ENCODE results near the gene RALGDS. TPM values are rescaled to one million over a fixed set of nuclear protein-coding genes. Genes with fewer than 3 reads are reported as not detected.

RALGDS gene
- total RNA-seq, 1 experiment from 2014 or later, result 25.8 TPM

- Histone ChIP-seq H3K4me1 (ENCODE audit: control insufficient read depth, insufficient read depth, low read length) (no peaks in the 10 kb centered on the region), H3K4me3 (ENCODE audit: low read depth in 2 of 2, low read length in 2 of 2) (no peak overlapping the region), H3K9me3 (ENCODE audit: control insufficient read depth, insufficient read depth, low read depth, low read length) (no peaks in the 10 kb centered on the region), H3K27me3 (ENCODE audit: control insufficient read depth, insufficient read depth, low read length) (no peaks in the 10 kb centered on the region), H3K36me3 (ENCODE audit: control insufficient read depth, insufficient read depth, low read length) (no peaks in the 10 kb centered on the region), H3K27ac (ENCODE audit: low read length) (no peak overlapping the region)
- BruUV-seq (replicated peaks), result no TSS peak
- ChIA-PET POLR2A (no interaction called here), CTCF (no interaction called here)
- DNase-seq (ENCODE audit: low read depth, low spot score) (no peak), ATAC-seq (no peak)
- intact Hi-C loops (cut with micrococcal nuclease; ENCODE audit: unreplicated experiment) (no loop called here), in situ Hi-C loops (cut with HindIII; ENCODE audit: low pct_unique_long_range_greater_than_20kb, low sequenced_read_pairs) (no loop called here)
- no peak for TF ChIP-seq SIN3A (IDR thresholded peaks at IDR 0.05; ENCODE audit: borderline replicate concordance, insufficient read depth, low read depth, low read length)
- no peak for TF ChIP-seq REST (IDR thresholded peaks at IDR 0.05; ENCODE audit: insufficient read depth in 1 of 2, low read depth in 2 of 2, low read length in 1 of 2)
- TF ChIP-seq TCF7L2 (IDR thresholded peaks at IDR 0.05; ENCODE audit: low read depth, low read length), result no peak
- no peak for TF ChIP-seq POLR2AphosphoS5 (IDR thresholded peaks at IDR 0.05; ENCODE audit: low read depth, low read length)
- TF ChIP-seq CTCF (IDR thresholded peaks at IDR 0.05), result no peak
These were observed 53.2 kb downstream of the RALGDS start for GRCh38 chr9:133067813-133068212.

- DNase-seq (ENCODE audit: low read depth, low spot score) (no peak), ATAC-seq (no peak)
- intact Hi-C loops (cut with micrococcal nuclease; ENCODE audit: unreplicated experiment) (no loop called here), in situ Hi-C loops (cut with HindIII; ENCODE audit: low pct_unique_long_range_greater_than_20kb, low sequenced_read_pairs) (no loop called here)
- Histone ChIP-seq H3K9me3 (ENCODE audit: control insufficient read depth, insufficient read depth, low read depth, low read length) (no peaks in the 10 kb centered on the region), H3K27ac (ENCODE audit: low read length) (no peak overlapping the region), H3K4me1 (ENCODE audit: control insufficient read depth, insufficient read depth, low read length) (no peaks in the 10 kb centered on the region), H3K27me3 (ENCODE audit: control insufficient read depth, insufficient read depth, low read length) (no peaks in the 10 kb centered on the region), H3K4me3 (ENCODE audit: low read depth in 2 of 2, low read length in 2 of 2) (no peak overlapping the region), H3K36me3 (ENCODE audit: control insufficient read depth, insufficient read depth, low read length) (no peaks in the 10 kb centered on the region)
- no TSS peak for BruUV-seq (replicated peaks)
- TF ChIP-seq CTCF (IDR thresholded peaks at IDR 0.05), result no peak
- no peak for TF ChIP-seq SIN3A (IDR thresholded peaks at IDR 0.05; ENCODE audit: borderline replicate concordance, insufficient read depth, low read depth, low read length)
- no peak for TF ChIP-seq REST (IDR thresholded peaks at IDR 0.05; ENCODE audit: insufficient read depth in 1 of 2, low read depth in 2 of 2, low read length in 1 of 2)
- TF ChIP-seq POLR2AphosphoS5 (IDR thresholded peaks at IDR 0.05; ENCODE audit: low read depth, low read length), result no peak
- TF ChIP-seq TCF7L2 (IDR thresholded peaks at IDR 0.05; ENCODE audit: low read depth, low read length), result no peak
- ChIA-PET POLR2A (no interaction called here), CTCF (no interaction called here)
These were observed 54.0 kb downstream of the RALGDS start for GRCh38 chr9:133067006-133067405.
